Tibial nerve (tissue), 4 donors: ENCODE data around the gene CYYR1. TPM values are rescaled to one million over a fixed set of nuclear protein-coding genes. Genes with fewer than 3 reads are reported as not detected.
A peak's percentile ranks its signal among the peaks of the same experiment; 100 is the strongest.

ENCODE experiments used
- DNase-seq, 2 donors: peaks; one replicate each; pipeline ENCODE4 v3.0.0-alpha.2; 2019; ENCODE audit warnings: low spot score in 2 of 2
- H3K27ac ChIP-seq, 4 donors: fragments of 200-600 bp; sonication (generic) in 3 of 4; one replicate each; pipeline ENCODE4 v1.5.1; 2017 to 2019; ENCODE audit warnings: mild to moderate bottlenecking in 1 of 4
- H3K27me3 ChIP-seq, 2 donors: fragments of 200-600 bp; sonication (generic) in 1 of 2; one replicate each; pipeline versions ENCODE4 v1.5.1 to v1.6.0; 2017 to 2019
- H3K36me3 ChIP-seq, 3 donors: fragments of 200-600 bp; sonication (generic); one replicate each; pipeline ENCODE4 v1.5.1; 2018 to 2019
- H3K4me1 ChIP-seq, 4 donors: fragments of 200-600 bp; sonication (generic) in 3 of 4; one replicate each; pipeline ENCODE4 v1.5.1; 2017 to 2019
- H3K4me3 ChIP-seq, 4 donors: fragments of 200-600 bp; sonication (generic) in 3 of 4; one replicate each; pipeline ENCODE4 v1.5.1; 2017 to 2019; ENCODE audit warnings: mild to moderate bottlenecking in 1 of 4, moderate library complexity in 1 of 4
- H3K9me3 ChIP-seq, 4 donors: fragments of 200-600 bp; sonication (generic) in 3 of 4; one replicate each; pipeline ENCODE4 v1.5.1; 2017 to 2019
- CTCF ChIP-seq, 5 experiments: fragments of 200-600 bp in 3 of 5; fragments of 450-650 bp in 2 of 5; sonication (generic) in 3 of 5; IDR thresholded peaks; one replicate each; pipeline ENCODE4 v1.5.1; 2016 to 2019; ENCODE audit warnings: antibody characterized with exemption in 5 of 5, mild to moderate bottlenecking in 3 of 5, moderate library complexity in 2 of 5
- EP300 ChIP-seq, 2 donors: sonication (generic); formaldehyde crosslinking; IDR thresholded peaks; one replicate each; pipeline ENCODE4 v1.6.1; 2017; ENCODE audit warnings: antibody characterized with exemption in 2 of 2, mild to moderate bottlenecking in 1 of 2
- POLR2A ChIP-seq, 2 donors: fragments of 450-650 bp; IDR thresholded peaks; one replicate each; pipeline ENCODE4 v1.6.1; 2017; ENCODE audit warnings: antibody characterized with exemption in 2 of 2, mild to moderate bottlenecking in 2 of 2, moderate library complexity in 2 of 2
- WGBS, 2 donors: methylation state at CpG; one replicate each; pipeline ENCODE4 v1.1.5; 2018; 5-methylcytosine and 5-hydroxymethylcytosine counted together
- total RNA-seq, 4 donors: library from RNA; depleted of rRNA; stranded (reverse); fragments of >200 nt; gene quantifications; one replicate each; pipeline ENCODE4 v1.1.0, GENCODE V29; 2016

The CYYR1 gene
- total RNA-seq, 4 donors from 2014 or later: 10.0 to 19.4 (median 14.8) TPM

GRCh38 chr21:26555540-26556146 is 17.4 kb downstream of the CYYR1 start:
- no peaks in the 10 kb centered on the region for H3K9me3 ChIP-seq
- no peak for DNase-seq
- H3K4me1 ChIP-seq: no peaks in the 10 kb centered on the region
- TF ChIP-seq EP300 (IDR thresholded peaks at IDR 0.05): no peak
- no peak for TF ChIP-seq CTCF (IDR thresholded peaks at IDR 0.05)
- no peak for TF ChIP-seq POLR2A (IDR thresholded peaks at IDR 0.05)
- no peak overlapping the region for H3K27ac ChIP-seq
- H3K36me3 ChIP-seq: no peaks in the 10 kb centered on the region
- no peak overlapping the region for H3K4me3 ChIP-seq
- 75 to 86% methylated on average over 1 of the region's 1 CpG for WGBS, 2 donors
- H3K27me3 ChIP-seq: no peaks in the 10 kb centered on the region

GRCh38 chr21:26554365-26554764 is 18.7 kb downstream of the CYYR1 start:
- Histone ChIP-seq H3K4me3 (no peak overlapping the region), H3K27me3 (no peaks in the 10 kb centered on the region), H3K36me3 (no peaks in the 10 kb centered on the region), H3K27ac (no peak overlapping the region), H3K9me3 (no peaks in the 10 kb centered on the region), H3K4me1 (no peaks in the 10 kb centered on the region)
- TF ChIP-seq POLR2A (IDR thresholded peaks at IDR 0.05): no peak
- TF ChIP-seq EP300 (IDR thresholded peaks at IDR 0.05): no peak
- TF ChIP-seq CTCF (IDR thresholded peaks at IDR 0.05): no peak
- 70 to 79% methylated on average over 2 of the region's 2 CpGs for WGBS, 2 donors
- DNase-seq: no peak

GRCh38 chr21:26553898-26554297 is 19.2 kb downstream of the CYYR1 start:
- 64 to 65% methylated on average over 2 of the region's 2 CpGs for WGBS, 2 donors
- Histone ChIP-seq H3K36me3 (no peaks in the 10 kb centered on the region), H3K9me3 (no peaks in the 10 kb centered on the region), H3K4me1 (no peaks in the 10 kb centered on the region), H3K27ac (no peak overlapping the region), H3K4me3 (no peak overlapping the region), H3K27me3 (no peaks in the 10 kb centered on the region)
- no peak for DNase-seq
- TF ChIP-seq POLR2A (IDR thresholded peaks at IDR 0.05): no peak
- no peak for TF ChIP-seq CTCF (IDR thresholded peaks at IDR 0.05)
- TF ChIP-seq EP300 (IDR thresholded peaks at IDR 0.05): no peak

GRCh38 chr21:26550326-26550725 is 22.8 kb downstream of the CYYR1 start:
- Histone ChIP-seq H3K27me3 (no peaks in the 10 kb centered on the region), H3K4me3 (no peak overlapping the region), H3K27ac (peak overlapping the region in 1 of 4 donors; percentile 35), H3K36me3 (no peaks in the 10 kb centered on the region), H3K4me1 (no peaks in the 10 kb centered on the region), H3K9me3 (no peaks in the 10 kb centered on the region)
- TF ChIP-seq POLR2A (IDR thresholded peaks at IDR 0.05) (no peak), EP300 (IDR thresholded peaks at IDR 0.05) (no peak), CTCF (IDR thresholded peaks at IDR 0.05) (no peak)
- DNase-seq: no peak
- WGBS, 2 donors: 43 to 52% methylated on average over 2 of the region's 2 CpGs

GRCh38 chr21:26546446-26547097 is 26.5 kb downstream of the CYYR1 start:
- Histone ChIP-seq H3K9me3 (no peaks in the 10 kb centered on the region), H3K27ac (peak overlapping the region in 1 of 4 donors; percentile 36), H3K36me3 (no peaks in the 10 kb centered on the region), H3K4me3 (no peak overlapping the region), H3K4me1 (no peaks in the 10 kb centered on the region), H3K27me3 (no peaks in the 10 kb centered on the region)
- WGBS, 2 donors: 59 to 60% methylated on average over 8 of the region's 8 CpGs
- TF ChIP-seq EP300 (IDR thresholded peaks at IDR 0.05) (peak in 1 of 2 donors; percentile 64), POLR2A (IDR thresholded peaks at IDR 0.05) (no peak)
- no peak for DNase-seq
